ENCODE data around the gene CASD1.

CASD1 gene

GRCh38 chr7:94511718-94512117 is 2.1 kb downstream of the CASD1 start:
- H3K4me3 ChIP-seq (replicated peaks; ENCODE audit: low read depth, low read length): no peak overlapping the region
- no peak for DNase-seq (ENCODE audit: extremely low read depth, low read depth)
- no peak for TF ChIP-seq CTCF (IDR thresholded peaks at IDR 0.05; ENCODE audit: low read depth, low read length, missing control alignments)

- no peak for TF ChIP-seq CTCF (IDR thresholded peaks at IDR 0.05; ENCODE audit: low read depth, low read length, missing control alignments)
- H3K4me3 ChIP-seq (replicated peaks; ENCODE audit: low read depth, low read length): no peak overlapping the region
- DNase-seq (ENCODE audit: extremely low read depth, low read depth): no peak
Measured at GRCh38 chr7:94512735-94513564, 3.3 kb downstream of the CASD1 start.

- TF ChIP-seq CTCF (IDR thresholded peaks at IDR 0.05; ENCODE audit: low read depth, low read length, missing control alignments): no peak
- no peak for DNase-seq (ENCODE audit: extremely low read depth, low read depth)
- H3K4me3 ChIP-seq (replicated peaks; ENCODE audit: low read depth, low read length): no peak overlapping the region
Measured at GRCh38 chr7:94513565-94513860, 3.9 kb downstream of the CASD1 start.

- no peak for TF ChIP-seq CTCF (IDR thresholded peaks at IDR 0.05; ENCODE audit: low read depth, low read length, missing control alignments)
- DNase-seq (ENCODE audit: extremely low read depth, low read depth): no peak
- no peak overlapping the region for H3K4me3 ChIP-seq (replicated peaks; ENCODE audit: low read depth, low read length)
Measured at GRCh38 chr7:94514140-94514889, 4.7 kb downstream of the CASD1 start.

GRCh38 chr7:94514917-94515316 is 5.3 kb downstream of the CASD1 start:
- DNase-seq (ENCODE audit: extremely low read depth, low read depth): no peak
- TF ChIP-seq CTCF (IDR thresholded peaks at IDR 0.05; ENCODE audit: low read depth, low read length, missing control alignments): no peak
- H3K4me3 ChIP-seq (replicated peaks; ENCODE audit: low read depth, low read length): no peak overlapping the region

- TF ChIP-seq CTCF (IDR thresholded peaks at IDR 0.05; ENCODE audit: low read depth, low read length, missing control alignments): no peak
- H3K4me3 ChIP-seq (replicated peaks; ENCODE audit: low read depth, low read length): no peak overlapping the region
- DNase-seq (ENCODE audit: extremely low read depth, low read depth): no peak
Measured at GRCh38 chr7:94525923-94526322, 16.3 kb downstream of the CASD1 start.

Measured in HFF-Myc (cell line).